Measurements from ENCODE around the gene GNA12.

DNA sequence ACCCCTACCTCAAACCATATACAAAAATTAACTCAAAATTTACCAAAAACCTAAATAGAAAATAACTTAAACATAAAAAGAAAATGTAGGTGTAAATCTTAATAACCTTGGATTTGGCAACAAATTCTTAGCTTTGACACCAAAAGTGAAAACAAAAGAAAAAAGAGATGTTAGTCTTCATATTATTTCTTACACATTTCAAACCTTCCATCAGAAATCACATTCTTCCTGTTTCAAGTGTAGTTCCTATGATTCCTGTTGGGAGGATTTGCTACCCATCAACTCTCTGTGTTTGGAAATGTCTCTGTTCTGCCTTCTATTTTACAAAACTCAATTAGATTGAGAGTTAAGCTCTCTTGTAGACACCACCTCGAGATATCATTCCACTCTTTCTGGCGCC lies 62.0 kb downstream of the GNA12 start:
- TF ChIP-seq CTCF (IDR thresholded peaks at IDR 0.05), result no peak
- no peak for TF ChIP-seq POLR2A (IDR thresholded peaks at IDR 0.05)

Data from vagina (tissue), 2 donors.